PC-3 (cell line): ENCODE results near the gene GDF7. TPM values are rescaled to one million over a fixed set of nuclear protein-coding genes. Genes with fewer than 3 reads are reported as not detected.

ENCODE experiments used
- ATAC-seq: fragments of 200-7000 bp; cut with Tn5 transposase; 2 replicates; pipeline ENCODE4 v1.9.1; 2020; ENCODE audit warnings: mild to moderate bottlenecking, moderate library complexity
- BruUV-seq: library from RNA; stranded (reverse); fragments of 400-500 nt; replicated peaks from 2 replicates; lab custom pipeline; 2021; lab: Mats Ljungman, UMichigan
- CTCF ChIA-PET: fragments of 300-600 bp; sonication (Branson Sonifier 250); formaldehyde crosslinking; loops from one replicate; lab custom pipeline; 2022; ENCODE audit warnings: antibody characterized with exemption; lab: Charles Lee
- POLR2A ChIA-PET: fragments of 300-600 bp; sonication (Branson Sonifier 250); formaldehyde crosslinking; loops from one replicate; lab custom pipeline; 2022; ENCODE audit warnings: antibody characterized with exemption; ENCODE audit not compliant: unreplicated experiment; lab: Charles Lee
- DNase-seq: peaks from one replicate; pipeline ENCODE4 v3.0.0-alpha.2; 2015
- H2AFZ ChIP-seq: fragments of 300-600 bp; sonication (generic); 2 replicates; pipeline ENCODE4 v1.6.0; 2016; ENCODE audit warnings: antibody characterized with exemption, low read length
- H3F3A ChIP-seq: fragments of 300-600 bp; sonication (generic); one replicate; pipeline ENCODE4 v1.6.0; 2017; ENCODE audit warnings: antibody characterized with exemption, low read length, control low read depth, mild to moderate bottlenecking; ENCODE audit not compliant: unreplicated experiment
- H3K27ac ChIP-seq: fragments of 300-600 bp; sonication (generic); 2 replicates; pipeline ENCODE4 v1.5.1; 2016; ENCODE audit warnings: mild to moderate bottlenecking, low read length
- H3K27me3 ChIP-seq: fragments of 300-600 bp; sonication (generic); 2 replicates; pipeline ENCODE4 v1.6.1; 2016; ENCODE audit warnings: low read length, mixed read lengths
- H3K36me3 ChIP-seq: fragments of 300-600 bp; sonication (generic); 2 replicates; pipeline ENCODE4 v1.6.1; 2016; ENCODE audit warnings: low read depth, mixed run types, low read length, mixed read lengths
- H3K4me1 ChIP-seq: fragments of 300-600 bp; sonication (generic); 2 replicates; pipeline ENCODE4 v1.5.1; 2016; ENCODE audit warnings: low read length; ENCODE audit not compliant: insufficient read depth
- H3K4me2 ChIP-seq: fragments of 300-600 bp; sonication (generic); 2 replicates; pipeline ENCODE4 v1.6.0; 2016; ENCODE audit warnings: low read length
- H3K4me3 ChIP-seq: fragments of 300-600 bp; sonication (generic); 2 replicates; pipeline ENCODE4 v1.5.1; 2016; ENCODE audit warnings: mild to moderate bottlenecking, low read length, mixed read lengths
- H3K79me2 ChIP-seq: fragments of 300-600 bp; sonication (generic); 2 replicates; pipeline ENCODE4 v1.6.1; 2017; ENCODE audit warnings: low read length, mixed read lengths
- H3K9ac ChIP-seq: fragments of 300-600 bp; sonication (generic); 2 replicates; pipeline ENCODE4 v1.6.0; 2016; ENCODE audit warnings: mild to moderate bottlenecking, low read length
- H3K9me2 ChIP-seq: fragments of 300-600 bp; sonication (generic); replicated peaks from 2 replicates; pipeline ENCODE4 v1.6.1; 2016; ENCODE audit warnings: mixed run types, low read length, mixed read lengths
- H3K9me3 ChIP-seq: fragments of 300-600 bp; sonication (generic); 2 replicates; pipeline ENCODE4 v1.6.1; 2016; ENCODE audit warnings: low read length, mixed read lengths
- H4K20me1 ChIP-seq: fragments of 300-600 bp; sonication (generic); 2 replicates; pipeline ENCODE4 v1.6.1; 2016; ENCODE audit warnings: low read length, mixed read lengths
- EZH2 ChIP-seq: fragments of 300-600 bp; sonication (generic); IDR thresholded peaks from one replicate; pipeline ENCODE4 v1.6.1; 2017; ENCODE audit warnings: antibody characterized with exemption, mild to moderate bottlenecking, low read length; ENCODE audit not compliant: unreplicated experiment
- EZH2phosphoT487 ChIP-seq: fragments of 300-600 bp; sonication (generic); IDR thresholded peaks from 2 replicates; pipeline ENCODE4 v1.6.1; 2018; ENCODE audit warnings: mild to moderate bottlenecking, antibody characterized with exemption, low read length, borderline replicate concordance
- intact Hi-C: fragments of 100-400 bp; cut with micrococcal nuclease; formaldehyde crosslinking; loops from 2 replicates; pipeline ENCODE4 v1.9.0; 2023
- total RNA-seq: library from RNA; depleted of rRNA; stranded (reverse); fragments of >200 nt; gene quantifications from 2 replicates; pipeline ENCODE4 v1.2.3, GENCODE V29; 2014
- TF ChIP-seq, protein P1 (sequence below): fragments of 300-600 bp; sonication (generic); conservative IDR thresholded peaks from 2 replicates; pipeline ENCODE4 v1.5.1; 2017; ENCODE audit warnings: antibody characterized with exemption, low read depth, mild to moderate bottlenecking, low read length

Gene GDF7
- total RNA-seq, 1 experiment from 2014 or later, result 0.04 TPM

DNA sequence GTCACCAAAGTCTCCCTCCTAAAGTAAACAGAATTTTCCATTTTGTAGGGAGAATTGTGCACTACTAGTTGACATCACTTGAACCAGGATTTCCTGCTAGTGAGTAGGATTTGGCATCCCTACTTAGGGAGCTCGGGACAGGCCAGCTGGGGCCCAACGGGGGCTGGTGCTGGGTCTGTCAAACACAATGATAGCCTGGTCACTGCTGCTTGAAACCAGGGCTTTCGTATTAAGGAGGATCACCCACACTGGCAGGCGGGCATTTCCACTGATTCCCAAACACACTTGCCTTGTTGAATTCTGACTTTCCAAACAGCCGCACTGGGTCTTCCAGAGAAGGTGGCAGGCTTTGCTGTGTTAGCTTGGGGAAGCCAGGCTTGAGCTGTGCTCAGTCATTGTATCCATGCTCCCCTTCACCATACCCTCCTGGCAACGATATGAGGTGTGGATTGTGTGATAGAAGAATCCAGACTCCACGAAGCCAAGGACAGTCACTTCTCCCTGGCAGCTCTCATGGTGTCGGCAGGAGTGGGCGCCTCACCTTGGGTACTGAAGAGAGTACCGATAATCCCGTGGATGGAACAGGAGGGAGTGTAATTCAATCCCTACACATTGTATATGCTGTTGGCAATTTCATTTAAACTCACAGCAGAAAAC is 7.5 kb downstream of the GDF7 start:
- Histone ChIP-seq H3K27me3 (peaks cover 9% of the 10 kb centered on the region; the same call in 1 of the 2 replicates), H4K20me1 (no peaks in the 10 kb centered on the region), H3K9me3 (no peaks in the 10 kb centered on the region), H3K4me3 (no peak overlapping the region), H3K4me1 (peaks cover 9% of the 10 kb centered on the region), H3K36me3 (no peaks in the 10 kb centered on the region), H3F3A (no peaks in the 10 kb centered on the region), H3K27ac (no peak overlapping the region), H3K9ac (no peak overlapping the region), H2AFZ (no peak overlapping the region), H3K4me2 (0 out of 2 replicates have a peak overlapping the region, but pooled peaks have one; percentile 19), H3K79me2 (no peaks in the 10 kb centered on the region), H3K9me2 (no peaks in the 10 kb centered on the region)
- ChIA-PET POLR2A (no interaction called here), CTCF (interaction anchor here (1.7 kb wide), 1 partner anchor 13 kb away, joined by 20 read pairs; no protein-coding TSS in a partner anchor)
- DNase-seq (no peak), ATAC-seq (no peak)
- TF ChIP-seq, protein P1, sequence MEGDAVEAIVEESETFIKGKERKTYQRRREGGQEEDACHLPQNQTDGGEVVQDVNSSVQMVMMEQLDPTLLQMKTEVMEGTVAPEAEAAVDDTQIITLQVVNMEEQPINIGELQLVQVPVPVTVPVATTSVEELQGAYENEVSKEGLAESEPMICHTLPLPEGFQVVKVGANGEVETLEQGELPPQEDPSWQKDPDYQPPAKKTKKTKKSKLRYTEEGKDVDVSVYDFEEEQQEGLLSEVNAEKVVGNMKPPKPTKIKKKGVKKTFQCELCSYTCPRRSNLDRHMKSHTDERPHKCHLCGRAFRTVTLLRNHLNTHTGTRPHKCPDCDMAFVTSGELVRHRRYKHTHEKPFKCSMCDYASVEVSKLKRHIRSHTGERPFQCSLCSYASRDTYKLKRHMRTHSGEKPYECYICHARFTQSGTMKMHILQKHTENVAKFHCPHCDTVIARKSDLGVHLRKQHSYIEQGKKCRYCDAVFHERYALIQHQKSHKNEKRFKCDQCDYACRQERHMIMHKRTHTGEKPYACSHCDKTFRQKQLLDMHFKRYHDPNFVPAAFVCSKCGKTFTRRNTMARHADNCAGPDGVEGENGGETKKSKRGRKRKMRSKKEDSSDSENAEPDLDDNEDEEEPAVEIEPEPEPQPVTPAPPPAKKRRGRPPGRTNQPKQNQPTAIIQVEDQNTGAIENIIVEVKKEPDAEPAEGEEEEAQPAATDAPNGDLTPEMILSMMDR, result no peak
- TF ChIP-seq EZH2phosphoT487 (no peak), EZH2 (no peak)
- BruUV-seq, result no TSS peak
- intact Hi-C loops, result no loop called here

DNA sequence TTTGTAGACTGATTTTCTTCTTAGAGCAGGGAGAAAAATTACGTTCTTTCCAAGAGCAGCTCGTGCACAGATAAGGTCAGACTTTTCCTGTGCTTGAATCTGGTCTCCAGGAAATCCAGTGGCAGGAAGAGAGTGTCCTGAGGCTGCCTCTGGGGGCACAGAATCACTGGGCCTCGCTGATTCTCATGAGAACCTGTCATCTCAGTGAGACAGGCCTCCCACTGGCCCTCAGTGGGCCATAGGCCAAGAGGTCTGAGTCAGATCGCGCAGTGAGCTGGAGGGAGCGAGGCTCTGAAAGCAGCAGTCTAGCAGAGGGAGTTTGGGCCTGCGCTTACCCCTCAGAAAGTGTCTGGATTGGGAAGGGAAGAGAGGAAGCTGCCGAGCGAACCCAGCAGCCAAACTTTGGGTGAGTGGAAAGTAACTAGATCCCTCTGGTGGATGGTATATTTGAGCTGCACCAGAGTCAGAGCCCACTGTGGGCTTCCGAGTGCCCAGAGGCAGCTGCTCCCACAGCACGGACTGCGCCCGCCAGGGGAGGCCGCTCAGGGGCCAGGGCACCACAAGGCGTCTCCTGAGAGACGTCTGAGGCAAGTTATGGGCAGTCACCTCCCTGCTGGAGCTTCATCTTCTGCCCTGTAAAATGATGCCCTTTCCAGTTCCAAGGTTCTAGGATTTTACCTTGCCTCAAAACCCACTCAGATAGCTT is 8.2 kb downstream of the GDF7 start:
- peak overlapping the region; percentile 19; the same call in 1 of the 2 replicates for H3K4me2 ChIP-seq
- CTCF ChIA-PET, result interaction anchor here (1.7 kb wide), 1 partner anchor 14 kb away, joined by 20 read pairs; no protein-coding TSS in a partner anchor

More for the DNA sequence above, 8.2 kb downstream of the GDF7 start:
- TF ChIP-seq EZH2 (no peak), EZH2phosphoT487 (no peak)
- TF ChIP-seq, protein P1, result no peak
- DNase-seq, result peak; percentile 78
- no peaks in the 10 kb centered on the region for H3K9me2 ChIP-seq
- no TSS peak for BruUV-seq
- POLR2A ChIA-PET, result no interaction called here
- no peak overlapping the region for H3K4me3 ChIP-seq
- no peaks in the 10 kb centered on the region for H3K36me3 ChIP-seq
- H4K20me1 ChIP-seq, result no peaks in the 10 kb centered on the region
- H3K27me3 ChIP-seq, result peaks cover 16% of the 10 kb centered on the region
- H3K27ac ChIP-seq, result no peak overlapping the region
- no peak overlapping the region for H3K9ac ChIP-seq
- intact Hi-C loops, result no loop called here
- H3F3A ChIP-seq, result no peaks in the 10 kb centered on the region
- peak overlapping the region; percentile 11; the same call in 1 of the 2 replicates for H2AFZ ChIP-seq
- peak; percentile 86 for ATAC-seq
- peaks cover 9% of the 10 kb centered on the region for H3K4me1 ChIP-seq
- H3K9me3 ChIP-seq, result no peaks in the 10 kb centered on the region
- no peaks in the 10 kb centered on the region for H3K79me2 ChIP-seq
